GM19467 (cell line): ENCODE data around the gene TBL1Y.
"Not testable (repeated sequence)": the region's sequence is repeated elsewhere in the genome, so short reads cannot be mapped to it uniquely, and the experiment has no call there.

Experiments
- ATAC-seq: cut with Tn5 transposase; IDR thresholded peaks from one replicate; pipeline ENCODE4 v1.9.1; 2021; ENCODE audit warnings: mild to moderate bottlenecking, moderate library complexity; ENCODE audit not compliant: unreplicated experiment

TBL1Y gene

DNA sequence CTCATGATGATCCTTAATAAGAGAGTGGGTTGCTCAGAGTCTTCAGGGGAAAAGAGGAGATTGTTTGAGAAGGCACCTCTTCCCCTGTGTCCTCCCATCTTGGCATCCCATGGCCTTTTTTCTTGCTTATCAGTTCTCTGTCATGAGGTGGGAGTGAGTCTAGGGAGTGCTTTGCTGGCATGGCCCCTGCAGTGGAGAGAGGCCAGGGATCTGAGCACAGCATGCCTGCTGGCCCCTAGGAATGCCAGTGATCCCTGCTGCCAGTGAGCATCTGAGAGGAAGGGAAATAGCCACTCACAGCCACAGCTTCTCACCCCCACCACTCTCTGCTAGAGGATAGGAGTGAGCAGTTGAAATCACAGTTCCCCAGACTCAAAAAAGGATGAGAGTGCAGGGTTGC lies 168.2 kb downstream of the TBL1Y start:
- ATAC-seq = no peak

GRCh38 chrY:7080548-7080947 lies 170.1 kb downstream of the TBL1Y start:
- ATAC-seq = not testable (repeated sequence)

DNA sequence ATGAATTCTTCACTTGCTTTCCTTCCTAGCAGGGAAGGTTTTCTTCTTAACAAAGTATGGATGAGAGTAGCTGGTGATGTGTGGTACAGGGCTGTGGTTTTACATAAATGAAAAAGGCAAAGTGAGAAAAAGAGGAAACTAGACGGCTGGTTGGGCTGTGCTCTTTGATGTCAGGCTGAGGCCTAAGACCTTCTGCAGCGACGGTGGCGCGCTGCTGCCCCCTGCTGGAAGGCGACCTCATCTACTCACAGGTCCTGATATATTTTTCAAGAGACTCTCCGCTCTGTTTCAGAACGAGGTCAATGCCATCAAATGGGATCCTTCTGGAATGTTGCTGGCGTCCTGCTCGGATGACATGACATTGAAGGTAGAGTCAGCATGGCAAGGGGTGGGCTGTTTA lies 175.1 kb downstream of the TBL1Y start:
- ATAC-seq = no peak

DNA sequence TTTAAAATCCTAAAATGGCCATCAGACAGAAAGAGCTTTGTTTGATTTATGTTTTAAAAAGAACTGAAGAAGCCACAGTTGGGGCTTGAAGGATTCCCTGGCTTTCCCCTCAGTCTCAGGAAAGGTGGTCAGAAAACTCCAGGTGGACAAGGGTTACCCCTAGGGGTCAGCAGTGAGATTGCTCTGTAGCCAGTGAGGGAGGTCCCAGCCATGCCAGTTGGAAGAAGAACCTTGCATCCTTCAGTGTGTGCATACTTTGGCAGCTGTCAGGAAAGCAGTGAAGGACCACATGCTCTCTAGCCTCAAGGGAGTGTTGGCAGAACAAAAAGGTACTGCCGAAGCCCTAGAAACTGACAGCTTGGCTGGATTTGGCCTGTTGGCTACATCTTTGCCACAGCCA lies 182.3 kb downstream of the TBL1Y start:
- no peak for ATAC-seq

GRCh38 chrY:7094365-7094764 lies 183.9 kb downstream of the TBL1Y start:
- no peak for ATAC-seq

DNA sequence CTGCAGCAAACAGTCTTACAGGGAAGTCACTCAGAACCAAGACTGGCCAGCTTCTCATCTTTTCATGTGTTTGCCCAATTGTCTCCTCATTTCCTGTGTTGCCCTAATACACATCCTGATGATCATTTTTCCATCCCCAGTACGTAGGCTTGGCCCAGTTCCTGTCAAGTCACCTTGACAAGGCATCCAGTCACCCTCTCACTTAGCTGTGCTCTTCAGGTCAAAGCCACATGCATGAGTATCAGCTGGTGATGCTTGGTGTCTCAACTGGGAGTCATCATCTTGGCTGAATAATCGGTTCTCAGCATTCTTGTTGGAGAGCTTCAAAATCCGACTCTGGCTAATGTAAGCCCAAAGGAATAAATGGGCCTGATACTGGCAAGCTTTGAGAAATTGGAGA lies 186.5 kb downstream of the TBL1Y start:
- ATAC-seq = no peak

GRCh38 chrY:7099742-7100141 lies 189.2 kb downstream of the TBL1Y start:
- no peak for ATAC-seq

DNA sequence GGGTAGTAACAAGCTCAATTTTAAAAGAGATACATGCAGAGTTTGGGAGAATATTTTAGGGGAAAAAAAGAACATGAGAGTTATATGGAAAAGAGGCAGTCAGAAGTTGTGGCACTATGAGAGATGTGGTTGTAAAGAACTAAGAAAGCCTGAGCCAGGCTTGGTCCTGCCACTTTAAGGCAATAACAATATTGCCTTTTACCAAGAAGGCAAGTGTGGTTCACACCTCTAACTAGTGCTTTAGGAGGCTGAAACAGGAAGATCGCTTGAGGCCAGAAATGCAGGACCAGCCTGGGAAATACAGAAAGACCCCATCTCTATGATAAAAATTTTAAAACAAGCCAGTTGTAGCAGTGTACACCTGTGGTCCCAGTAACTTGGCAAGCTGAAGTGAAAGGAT lies 192.2 kb downstream of the TBL1Y start:
- no peak for ATAC-seq

GRCh38 chrY:7107179-7107578 lies 196.7 kb downstream of the TBL1Y start:
- no peak for ATAC-seq

- ATAC-seq = no peak
Measured at GRCh38 chrY:7110086-7110485, 199.6 kb downstream of the TBL1Y start.

DNA sequence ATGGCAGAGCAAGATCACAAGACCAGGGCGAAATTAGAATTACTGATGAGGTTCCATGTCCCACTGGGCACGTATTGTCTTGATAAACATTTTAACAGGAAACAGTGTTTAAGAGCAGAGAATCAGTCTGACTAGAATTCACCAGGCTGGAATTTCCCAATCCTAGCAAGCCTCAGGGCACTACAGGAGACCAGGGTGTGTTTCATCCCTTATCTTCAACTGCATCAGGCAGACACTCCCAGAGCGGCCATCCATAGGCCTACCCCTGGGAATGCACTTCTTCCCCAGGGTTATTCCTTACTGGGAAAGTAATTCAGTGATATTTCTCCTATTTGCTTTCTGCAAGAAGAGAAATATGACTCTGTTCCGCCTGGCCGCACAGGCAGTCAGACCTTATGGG lies 205.4 kb downstream of the TBL1Y start:
- ATAC-seq = no peak

DNA sequence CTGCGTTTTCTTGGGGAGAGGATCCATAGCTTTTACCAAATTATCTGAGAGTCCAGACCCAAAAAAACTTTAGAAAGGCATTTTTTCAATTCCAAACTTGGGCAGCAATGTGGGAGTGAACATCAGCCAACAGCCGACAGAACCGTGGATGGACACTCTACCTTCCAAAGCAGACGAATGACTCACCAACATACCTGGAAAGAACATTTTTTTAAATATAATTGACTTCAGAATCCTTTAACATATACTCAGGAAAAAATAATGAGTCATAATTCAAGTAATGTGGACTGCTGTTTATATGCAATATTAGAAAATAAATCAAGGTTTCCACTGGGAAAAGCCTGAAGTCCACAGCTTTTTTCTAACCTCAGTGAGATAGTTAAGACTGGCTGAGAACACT lies 211.7 kb downstream of the TBL1Y start:
- ATAC-seq = no peak

- no peak for ATAC-seq
Measured at GRCh38 chrY:7125136-7126056, 214.9 kb downstream of the TBL1Y start.

GRCh38 chrY:7128211-7128610 lies 217.7 kb downstream of the TBL1Y start:
- no peak for ATAC-seq
